Bronchial epithelial cell (primary cell): Measurements from ENCODE around the gene NOS1AP. TPM values are rescaled to one million over a fixed set of nuclear protein-coding genes. Genes with fewer than 3 reads are reported as not detected.

ENCODE experiments used
- DNase-seq: peaks from one replicate; pipeline ENCODE4 v3.0.0-alpha.2; 2010; ENCODE audit warnings: low read depth
- FAIRE-seq: peaks from 2 replicates; lab custom pipeline; 2011; peaks lifted over from hg19 to GRCh38; lab: Jason Lieb, UNC
- H3K27me3 ChIP-seq: 2 replicates; pipeline ENCODE4 v1.5.1; 2011; ENCODE audit warnings: low read length; ENCODE audit not compliant: control insufficient read depth, insufficient read depth
- H3K36me3 ChIP-seq: 2 replicates; pipeline ENCODE4 v1.5.1; 2011; ENCODE audit warnings: low read length; ENCODE audit not compliant: control insufficient read depth, insufficient read depth
- H3K4me3 ChIP-seq: 2 replicates; pipeline ENCODE4 v1.5.1; 2011; ENCODE audit warnings: mild to moderate bottlenecking, low read depth, low read length, control low read depth
- CTCF ChIP-seq: IDR thresholded peaks from 2 replicates; pipeline ENCODE4 v1.5.1; 2011; ENCODE audit warnings: mild to moderate bottlenecking, moderate library complexity, low read length, control low read depth, inconsistent platforms; ENCODE audit not compliant: insufficient read depth, severe bottlenecking
- total RNA-seq: library from RNA; depleted of rRNA; stranded (reverse); fragments of >200 nt; gene quantifications from 2 replicates; pipeline ENCODE4 v1.2.1, GENCODE V29; 2014

Gene NOS1AP
- total RNA-seq, 1 donor from 2014 or later = 1.3 TPM

GRCh38 chr1:162131400-162132321 is 62.2 kb downstream of the NOS1AP start:
- DNase-seq = no peak
- H3K27me3 ChIP-seq = no peaks in the 10 kb centered on the region
- H3K36me3 ChIP-seq = no peaks in the 10 kb centered on the region
- TF ChIP-seq CTCF = no peak
- FAIRE-seq = no peak
- no peak overlapping the region for H3K4me3 ChIP-seq

DNA sequence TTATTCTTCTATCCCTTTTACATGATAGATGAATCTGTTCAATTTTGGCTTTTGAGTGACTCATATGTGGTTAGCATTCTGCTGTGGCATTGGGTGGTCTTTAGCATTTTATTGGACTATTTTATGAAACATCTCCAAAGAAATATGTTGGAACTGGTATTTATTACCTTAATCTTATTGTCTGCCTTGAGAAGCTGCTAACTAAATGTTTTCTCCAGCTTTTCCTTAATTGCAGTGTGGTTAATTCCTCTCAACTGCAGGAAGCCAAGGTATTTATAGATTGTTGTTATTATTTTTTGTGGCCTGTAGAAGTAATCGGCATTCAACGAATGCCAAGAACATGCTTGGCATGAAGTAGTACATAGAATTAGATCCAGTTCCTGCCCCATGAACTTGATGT is 64.1 kb downstream of the NOS1AP start:
- no peak for FAIRE-seq
- no peak for TF ChIP-seq CTCF

GRCh38 chr1:162134646-162135045 is 65.2 kb downstream of the NOS1AP start:
- TF ChIP-seq CTCF = no peak
- Histone ChIP-seq H3K36me3 (no peaks in the 10 kb centered on the region), H3K4me3 (no peak overlapping the region), H3K27me3 (no peaks in the 10 kb centered on the region)
- DNase-seq (no peak), FAIRE-seq (no peak)

More for the DNA sequence above, 64.1 kb downstream of the NOS1AP start:
- no peak for DNase-seq
- H3K27me3 ChIP-seq = no peaks in the 10 kb centered on the region
- no peaks in the 10 kb centered on the region for H3K36me3 ChIP-seq
- no peak overlapping the region for H3K4me3 ChIP-seq

- no peak for FAIRE-seq
- no peak for TF ChIP-seq CTCF
- H3K36me3 ChIP-seq = no peaks in the 10 kb centered on the region
- no peaks in the 10 kb centered on the region for H3K27me3 ChIP-seq
- H3K4me3 ChIP-seq = no peak overlapping the region
- DNase-seq = no peak
Measured at GRCh38 chr1:162135271-162135775, 65.8 kb downstream of the NOS1AP start.

GRCh38 chr1:162136760-162137159 is 67.3 kb downstream of the NOS1AP start:
- no peak for FAIRE-seq
- H3K4me3 ChIP-seq = no peak overlapping the region

More at GRCh38 chr1:162136760-162137159, 67.3 kb downstream of the NOS1AP start:
- H3K36me3 ChIP-seq = no peaks in the 10 kb centered on the region
- TF ChIP-seq CTCF = no peak
- H3K27me3 ChIP-seq = no peaks in the 10 kb centered on the region
- DNase-seq = peak; percentile 80
